HepG2 (cell line): ENCODE data around the gene MLXIPL. TPM values are rescaled to one million over a fixed set of nuclear protein-coding genes. Genes with fewer than 3 reads are reported as not detected.

ENCODE experiments used
- EED ChIP-seq: sonication (generic); formaldehyde crosslinking; IDR thresholded peaks from 2 replicates; pipeline ENCODE4 v1.5.0; 2020; ENCODE audit warnings: mild to moderate bottlenecking, missing genetic modification reagents
- JDP2 ChIP-seq: sonication (generic); formaldehyde crosslinking; IDR thresholded peaks from 2 replicates; pipeline ENCODE4 v1.8.1; 2022; ENCODE audit warnings: missing genetic modification reagents, borderline replicate concordance
- MEIS2 ChIP-seq: sonication (generic); formaldehyde crosslinking; IDR thresholded peaks from 2 replicates; pipeline ENCODE4 v1.9.0; 2021; ENCODE audit warnings: mild to moderate bottlenecking, missing genetic modification reagents
- MIER3 ChIP-seq: IDR thresholded peaks from 2 replicates; pipeline ENCODE4 v1.6.1; 2016; ENCODE audit warnings: missing compliant biosample characterization, borderline replicate concordance
- PHF21A ChIP-seq: sonication (generic); formaldehyde crosslinking; IDR thresholded peaks from 2 replicates; pipeline ENCODE4 v1.5.0; 2020; ENCODE audit warnings: mild to moderate bottlenecking, missing genetic modification reagents
- PLRG1 ChIP-seq: fragments of 450-650 bp; conservative IDR thresholded peaks from 2 replicates; pipeline ENCODE4 v1.6.1; 2016
- RXRA ChIP-seq: sonication (generic); formaldehyde crosslinking; IDR thresholded peaks from 2 replicates; pipeline ENCODE4 v1.5.1; 2020; ENCODE audit warnings: missing genetic modification reagents
- SRSF9 ChIP-seq: fragments of 200-400 bp; formaldehyde crosslinking; IDR thresholded peaks from 2 replicates; pipeline ENCODE4 v1.6.1; 2018; ENCODE audit warnings: borderline replicate concordance, mild to moderate bottlenecking, low read depth, low read length; ENCODE audit not compliant: insufficient read depth, poor library complexity, severe bottlenecking
- ZNF225 ChIP-seq: sonication (generic); formaldehyde crosslinking; IDR thresholded peaks from 2 replicates; pipeline ENCODE4 v1.4.0; 2020; ENCODE audit warnings: mild to moderate bottlenecking, missing genetic modification reagents
- ZNF407 ChIP-seq: sonication (generic); formaldehyde crosslinking; IDR thresholded peaks from one replicate; pipeline ENCODE4 v1.5.1; 2020; ENCODE audit warnings: mild to moderate bottlenecking, missing genetic modification reagents; ENCODE audit errors: not compliant biosample characterization
- ZNF652 ChIP-seq: IDR thresholded peaks from 2 replicates; pipeline ENCODE4 v1.6.1; 2016; ENCODE audit warnings: low read depth, borderline replicate concordance
- polyA plus RNA-seq, 8 experiments: library from polyadenylated mRNA; depleted of rRNA in 3 of 8; stranded (reverse) in 7 of 8; unstranded in 1 of 8; fragments of >200 nt; fragmentation: Illumina TruSeq in 4 of 8; extraction: Trizol in 4 of 8; gene quantifications; 2 replicates each; pipeline versions ENCODE4 v1.2.1 to v1.2.3, GENCODE V29; 2011 to 2016; ENCODE audit warnings: low read depth in 4 of 8, missing spikeins in 1 of 8, mixed read lengths in 1 of 8; ENCODE audit not compliant: insufficient read depth in 1 of 8
- total RNA-seq, 5 experiments: library from RNA; depleted of rRNA; stranded (reverse); fragments of >200 nt; fragmentation: Illumina TruSeq; extraction: Trizol; gene quantifications; 2 replicates each; pipeline ENCODE4 v1.2.3, GENCODE V29; 2016; ENCODE audit warnings: low read depth in 1 of 5
- TF ChIP-seq, protein P1 (sequence below): sonication (generic); formaldehyde crosslinking; IDR thresholded peaks from 2 replicates; pipeline ENCODE4 v1.4.0; 2020; ENCODE audit warnings: missing genetic modification reagents, mild to moderate bottlenecking, borderline replicate concordance
- TF ChIP-seq, protein P2 (sequence below): fragments of 450-650 bp; IDR thresholded peaks from 2 replicates; pipeline ENCODE4 v1.6.1; 2017
- TF ChIP-seq, protein P3 (sequence below): conservative IDR thresholded peaks from 2 replicates; pipeline ENCODE4 v1.6.1; 2018; ENCODE audit warnings: missing genetic modification reagents

The MLXIPL gene
- total and polyA plus RNA-seq, 2 of the 13 experiments (the other 11 are each of a cell fraction or from before 2014, with no cell fraction given) = 51.6 to 60.1 TPM

DNA sequence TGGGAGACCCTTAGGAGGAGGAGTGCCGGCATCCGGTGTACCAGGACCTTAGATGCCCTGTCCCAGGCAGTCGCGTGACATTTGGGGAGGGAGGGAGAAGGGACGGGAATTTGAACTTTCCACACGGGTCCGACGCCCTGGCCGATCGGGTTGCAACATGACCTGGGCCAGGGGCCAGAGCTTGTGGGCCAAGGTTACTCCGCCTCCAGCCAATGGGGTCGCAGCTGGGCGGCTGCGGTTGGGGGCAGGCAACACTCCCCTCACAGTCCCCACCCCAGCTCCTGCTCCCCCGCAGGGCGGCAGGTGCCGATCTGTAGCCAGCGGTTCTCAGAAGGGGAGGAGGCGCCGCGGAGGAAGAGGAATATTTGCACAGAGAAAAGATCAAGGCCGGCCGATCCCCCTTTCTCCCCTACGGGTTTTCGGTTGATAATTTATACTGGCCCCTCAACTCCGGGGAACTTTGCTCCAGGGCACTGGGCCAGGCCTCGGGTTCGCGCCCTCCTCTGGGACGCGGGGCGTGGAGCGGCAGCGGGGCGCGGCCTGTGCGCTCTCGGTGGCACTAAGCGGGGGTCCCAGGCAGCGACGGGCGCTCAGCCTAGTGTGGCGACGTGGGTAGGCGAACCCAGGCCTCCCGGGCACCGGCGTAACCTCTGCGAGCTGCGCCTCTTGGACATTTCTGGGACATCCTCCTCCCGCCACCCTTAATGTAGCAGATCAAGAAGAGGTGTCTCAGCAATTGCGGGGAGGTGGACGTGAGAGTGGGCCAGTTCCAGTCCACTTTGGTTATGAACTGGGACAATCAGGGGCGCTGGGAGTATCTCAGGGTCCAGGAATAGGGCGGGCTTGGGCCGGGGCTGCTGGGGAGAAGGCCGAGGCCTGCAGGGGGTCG is 1.2 kb downstream of the MLXIPL start (continued):
- TF ChIP-seq, protein P1, sequence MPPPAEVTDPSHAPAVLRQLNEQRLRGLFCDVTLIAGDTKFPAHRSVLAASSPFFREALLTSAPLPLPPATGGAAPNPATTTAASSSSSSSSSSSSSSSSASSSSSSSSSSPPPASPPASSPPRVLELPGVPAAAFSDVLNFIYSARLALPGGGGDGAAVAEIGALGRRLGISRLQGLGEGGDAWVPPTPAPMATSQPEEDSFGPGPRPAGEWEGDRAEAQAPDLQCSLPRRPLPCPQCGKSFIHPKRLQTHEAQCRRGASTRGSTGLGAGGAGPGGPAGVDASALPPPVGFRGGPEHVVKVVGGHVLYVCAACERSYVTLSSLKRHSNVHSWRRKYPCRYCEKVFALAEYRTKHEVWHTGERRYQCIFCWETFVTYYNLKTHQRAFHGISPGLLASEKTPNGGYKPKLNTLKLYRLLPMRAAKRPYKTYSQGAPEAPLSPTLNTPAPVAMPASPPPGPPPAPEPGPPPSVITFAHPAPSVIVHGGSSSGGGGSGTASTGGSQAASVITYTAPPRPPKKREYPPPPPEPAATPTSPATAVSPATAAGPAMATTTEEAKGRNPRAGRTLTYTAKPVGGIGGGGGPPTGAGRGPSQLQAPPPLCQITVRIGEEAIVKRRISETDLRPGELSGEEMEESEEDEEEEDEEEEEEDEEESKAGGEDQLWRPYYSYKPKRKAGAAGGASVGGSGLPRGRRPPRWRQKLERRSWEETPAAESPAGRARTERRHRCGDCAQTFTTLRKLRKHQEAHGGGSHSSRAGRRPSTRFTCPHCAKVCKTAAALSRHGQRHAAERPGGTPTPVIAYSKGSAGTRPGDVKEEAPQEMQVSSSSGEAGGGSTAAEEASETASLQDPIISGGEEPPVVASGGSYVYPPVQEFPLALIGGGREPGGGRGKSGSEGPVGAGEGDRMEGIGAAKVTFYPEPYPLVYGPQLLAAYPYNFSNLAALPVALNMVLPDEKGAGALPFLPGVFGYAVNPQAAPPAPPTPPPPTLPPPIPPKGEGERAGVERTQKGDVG (CRISPR knock-in tag) = peak; percentile 95; the same call in 1 of the 2 replicates
- TF ChIP-seq PHF21A (CRISPR knock-in tag) = peak; percentile 98
- TF ChIP-seq JDP2 = no peak
- TF ChIP-seq EED (CRISPR knock-in tag) = peak; percentile 61; the same call in 1 of the 2 replicates
- TF ChIP-seq ZNF652 (CRISPR knock-in tag) = no peak
- TF ChIP-seq MIER3 = peak; percentile 85; the same call in 1 of the 2 replicates
- peak; percentile 99 for TF ChIP-seq RXRA
- TF ChIP-seq MEIS2 (CRISPR knock-in tag) = peak; percentile 24; the same call in 1 of the 2 replicates
- no peak for TF ChIP-seq SRSF9
- no peak for TF ChIP-seq ZNF407 (CRISPR knock-in tag)
- TF ChIP-seq, protein P2, sequence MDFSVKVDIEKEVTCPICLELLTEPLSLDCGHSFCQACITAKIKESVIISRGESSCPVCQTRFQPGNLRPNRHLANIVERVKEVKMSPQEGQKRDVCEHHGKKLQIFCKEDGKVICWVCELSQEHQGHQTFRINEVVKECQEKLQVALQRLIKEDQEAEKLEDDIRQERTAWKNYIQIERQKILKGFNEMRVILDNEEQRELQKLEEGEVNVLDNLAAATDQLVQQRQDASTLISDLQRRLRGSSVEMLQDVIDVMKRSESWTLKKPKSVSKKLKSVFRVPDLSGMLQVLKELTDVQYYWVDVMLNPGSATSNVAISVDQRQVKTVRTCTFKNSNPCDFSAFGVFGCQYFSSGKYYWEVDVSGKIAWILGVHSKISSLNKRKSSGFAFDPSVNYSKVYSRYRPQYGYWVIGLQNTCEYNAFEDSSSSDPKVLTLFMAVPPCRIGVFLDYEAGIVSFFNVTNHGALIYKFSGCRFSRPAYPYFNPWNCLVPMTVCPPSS = no peak
- TF ChIP-seq PLRG1 = no peak
- TF ChIP-seq ZNF225 (CRISPR knock-in tag) = no peak
- TF ChIP-seq, protein P3, sequence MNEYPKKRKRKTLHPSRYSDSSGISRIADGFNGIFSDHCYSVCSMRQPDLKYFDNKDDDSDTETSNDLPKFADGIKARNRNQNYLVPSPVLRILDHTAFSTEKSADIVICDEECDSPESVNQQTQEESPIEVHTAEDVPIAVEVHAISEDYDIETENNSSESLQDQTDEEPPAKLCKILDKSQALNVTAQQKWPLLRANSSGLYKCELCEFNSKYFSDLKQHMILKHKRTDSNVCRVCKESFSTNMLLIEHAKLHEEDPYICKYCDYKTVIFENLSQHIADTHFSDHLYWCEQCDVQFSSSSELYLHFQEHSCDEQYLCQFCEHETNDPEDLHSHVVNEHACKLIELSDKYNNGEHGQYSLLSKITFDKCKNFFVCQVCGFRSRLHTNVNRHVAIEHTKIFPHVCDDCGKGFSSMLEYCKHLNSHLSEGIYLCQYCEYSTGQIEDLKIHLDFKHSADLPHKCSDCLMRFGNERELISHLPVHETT (CRISPR knock-in tag) = peak; percentile 36; the same call in 1 of the 2 replicates
